Hepatocyte (in vitro differentiated cells): ENCODE data around the gene SGO2. TPM values are rescaled to one million over a fixed set of nuclear protein-coding genes. Genes with fewer than 3 reads are reported as not detected.
A peak's percentile ranks its signal among the peaks of the same experiment; 100 is the strongest.

Experiments used
- DNase-seq: peaks from one replicate; pipeline ENCODE4 v3.0.0-alpha.2; 2016; ENCODE audit warnings: low spot score
- H2AFZ ChIP-seq: fragments of 200-600 bp; sonication (generic); 2 replicates; pipeline ENCODE4 v1.6.0; 2016; ENCODE audit warnings: antibody characterized with exemption, mild to moderate bottlenecking
- H3K27ac ChIP-seq: fragments of 200-600 bp; sonication (generic); 2 replicates; pipeline ENCODE4 v1.5.1; 2016; ENCODE audit warnings: mild to moderate bottlenecking
- H3K27me3 ChIP-seq: fragments of 200-600 bp; sonication (generic); 2 replicates; pipeline ENCODE4 v1.6.1; 2016
- H3K36me3 ChIP-seq: fragments of 200-600 bp; sonication (generic); replicated peaks from 2 replicates; pipeline ENCODE4 v1.5.1; 2016; ENCODE audit warnings: low read depth; ENCODE audit not compliant: insufficient read depth
- H3K4me1 ChIP-seq: fragments of 200-600 bp; sonication (generic); 2 replicates; pipeline ENCODE4 v1.5.1; 2016; ENCODE audit warnings: mild to moderate bottlenecking, moderate library complexity; ENCODE audit not compliant: insufficient read depth
- H3K4me2 ChIP-seq: fragments of 200-600 bp; sonication (generic); 2 replicates; pipeline ENCODE4 v1.6.0; 2016
- H3K4me3 ChIP-seq: fragments of 200-600 bp; sonication (generic); 2 replicates; pipeline ENCODE4 v1.5.1; 2016; ENCODE audit warnings: mild to moderate bottlenecking
- H3K79me2 ChIP-seq: fragments of 200-600 bp; sonication (generic); 2 replicates; pipeline ENCODE4 v1.6.0; 2017; ENCODE audit warnings: mild to moderate bottlenecking
- H3K9me2 ChIP-seq: fragments of 200-600 bp; sonication (generic); replicated peaks from 2 replicates; pipeline ENCODE4 v1.6.0; 2017; ENCODE audit warnings: mild to moderate bottlenecking; ENCODE audit not compliant: insufficient read depth
- H3K9me3 ChIP-seq: fragments of 200-600 bp; sonication (generic); 2 replicates; pipeline ENCODE4 v1.5.1; 2016; ENCODE audit warnings: low read depth, mild to moderate bottlenecking
- H4K20me1 ChIP-seq: fragments of 200-600 bp; sonication (generic); 2 replicates; pipeline ENCODE4 v1.6.0; 2016; ENCODE audit warnings: mild to moderate bottlenecking; ENCODE audit not compliant: insufficient read depth, poor library complexity, severe bottlenecking
- CTCF ChIP-seq: fragments of 200-600 bp; sonication (generic); IDR thresholded peaks from 2 replicates; pipeline ENCODE4 v1.5.1; 2016; ENCODE audit warnings: antibody characterized with exemption, mild to moderate bottlenecking; ENCODE audit not compliant: poor library complexity
- EZH2 ChIP-seq: fragments of 200-600 bp; sonication (generic); IDR thresholded peaks from 2 replicates; pipeline ENCODE4 v1.6.1; 2016; ENCODE audit warnings: antibody characterized with exemption, mild to moderate bottlenecking, borderline replicate concordance
- EZH2phosphoT487 ChIP-seq: fragments of 200-600 bp; sonication (generic); IDR thresholded peaks from one replicate; pipeline ENCODE4 v1.6.1; 2018; ENCODE audit warnings: antibody characterized with exemption, mild to moderate bottlenecking, low read depth, moderate library complexity; ENCODE audit not compliant: unreplicated experiment, severe bottlenecking
- WGBS: methylation state at CpG from one replicate; pipeline ENCODE4 v1.1.6; 2016; ENCODE audit warnings: low lambda C conversion rate; ENCODE audit errors: missing lambda C conversion rate; 5-methylcytosine and 5-hydroxymethylcytosine counted together
- polyA plus RNA-seq: library from polyadenylated mRNA; unstranded; fragments of >200 nt; fragmentation: Nextera tagmentation; extraction: Ambion mirVana; gene quantifications from 2 replicates; pipeline ENCODE4 v1.2.1, GENCODE V29; 2016
- total RNA-seq: library from RNA; depleted of rRNA; stranded (reverse); fragments of >200 nt; gene quantifications from 2 replicates; pipeline ENCODE4 v1.2.3, GENCODE V29; 2014

The SGO2 gene
- total and polyA plus RNA-seq, 2 experiments from 2014 or later: 5.6 to 7.0 TPM

- Histone ChIP-seq H3K79me2 (no peaks in the 10 kb centered on the region), H3K4me2 (peak overlapping the region; percentile 94), H3K27ac (peak overlapping the region; percentile 28), H3K9me2 (no peaks in the 10 kb centered on the region), H3K4me1 (no peaks in the 10 kb centered on the region), H3K36me3 (no peaks in the 10 kb centered on the region), H3K9me3 (no peaks in the 10 kb centered on the region), H3K27me3 (no peaks in the 10 kb centered on the region), H2AFZ (peak overlapping the region; percentile 74), H4K20me1 (no peaks in the 10 kb centered on the region), H3K4me3 (no peak overlapping the region)
- TF ChIP-seq EZH2phosphoT487: no peak
- TF ChIP-seq CTCF: no peak
- no peak for TF ChIP-seq EZH2
- no peak for DNase-seq
- WGBS: 53% methylated on average over 9 of the region's 9 CpGs
Measured at GRCh38 chr2:200586644-200586975, 60.6 kb downstream of the SGO2 start.

GRCh38 chr2:200587007-200587616, 61.1 kb downstream of the SGO2 start:
- no peaks in the 10 kb centered on the region for H3K27me3 ChIP-seq
- no peaks in the 10 kb centered on the region for H3K79me2 ChIP-seq
- no peak for TF ChIP-seq CTCF
- TF ChIP-seq EZH2: no peak
- TF ChIP-seq EZH2phosphoT487: no peak
- H3K9me3 ChIP-seq: no peaks in the 10 kb centered on the region
- no peak overlapping the region for H3K4me2 ChIP-seq
- 91% methylated on average over 9 of the region's 9 CpGs for WGBS
- H3K4me1 ChIP-seq: no peaks in the 10 kb centered on the region
- DNase-seq: no peak
- H3K4me3 ChIP-seq: no peak overlapping the region
- no peaks in the 10 kb centered on the region for H3K9me2 ChIP-seq
- no peaks in the 10 kb centered on the region for H4K20me1 ChIP-seq
- H3K27ac ChIP-seq: no peak overlapping the region
- no peak overlapping the region for H2AFZ ChIP-seq
- H3K36me3 ChIP-seq: no peaks in the 10 kb centered on the region

GRCh38 chr2:200588076-200588678, 62.2 kb downstream of the SGO2 start:
- H3K9me2 ChIP-seq: no peaks in the 10 kb centered on the region
- no peak overlapping the region for H3K4me3 ChIP-seq
- no peaks in the 10 kb centered on the region for H3K4me1 ChIP-seq
- no peak overlapping the region for H3K4me2 ChIP-seq
- H3K9me3 ChIP-seq: no peaks in the 10 kb centered on the region
- H4K20me1 ChIP-seq: no peaks in the 10 kb centered on the region
- no peak overlapping the region for H2AFZ ChIP-seq
- 81% methylated on average over 4 of the region's 4 CpGs for WGBS
- DNase-seq: no peak
- H3K36me3 ChIP-seq: no peaks in the 10 kb centered on the region
- H3K27ac ChIP-seq: no peak overlapping the region
- no peak for TF ChIP-seq EZH2phosphoT487
- H3K27me3 ChIP-seq: no peaks in the 10 kb centered on the region
- H3K79me2 ChIP-seq: no peaks in the 10 kb centered on the region

- Histone ChIP-seq H3K4me1 (no peaks in the 10 kb centered on the region), H3K27ac (no peak overlapping the region), H3K36me3 (no peaks in the 10 kb centered on the region)
Measured at GRCh38 chr2:200590090-200590489, 64.1 kb downstream of the SGO2 start.

More at GRCh38 chr2:200590090-200590489, 64.1 kb downstream of the SGO2 start:
- Histone ChIP-seq H3K9me2 (no peaks in the 10 kb centered on the region), H3K79me2 (no peaks in the 10 kb centered on the region), H3K4me2 (no peak overlapping the region), H3K27me3 (no peaks in the 10 kb centered on the region), H3K4me3 (no peak overlapping the region), H3K9me3 (no peaks in the 10 kb centered on the region), H2AFZ (no peak overlapping the region), H4K20me1 (no peaks in the 10 kb centered on the region)
- DNase-seq: no peak
- TF ChIP-seq EZH2: no peak
- no peak for TF ChIP-seq EZH2phosphoT487
- TF ChIP-seq CTCF: no peak
